ACC112 (cell line): Measurements from ENCODE around the gene EVI5L.

ENCODE experiments used
- H2AFZ ChIP-seq: fragments of 200-600 bp; sonication (generic); one replicate; pipeline ENCODE4 v1.6.0; 2017; ENCODE audit warnings: antibody characterized with exemption, low read length; ENCODE audit not compliant: unreplicated experiment
- H3K27ac ChIP-seq: fragments of 200-600 bp; sonication (generic); 2 replicates; pipeline ENCODE4 v1.5.1; 2014; ENCODE audit warnings: low read depth, mild to moderate bottlenecking, antibody characterized with exemption, low read length, moderate library complexity
- H3K27me3 ChIP-seq: fragments of 200-600 bp; sonication (generic); 2 replicates; pipeline ENCODE4 v1.6.1; 2014; ENCODE audit warnings: mild to moderate bottlenecking, antibody characterized with exemption, low read length, moderate library complexity, mixed read lengths; ENCODE audit not compliant: insufficient read depth
- H3K36me3 ChIP-seq: fragments of 200-600 bp; sonication (generic); 2 replicates; pipeline ENCODE4 v1.6.1; 2016; ENCODE audit warnings: mild to moderate bottlenecking, antibody characterized with exemption, low read length, moderate library complexity, mixed read lengths; ENCODE audit not compliant: insufficient read depth
- H3K4me1 ChIP-seq: fragments of 200-600 bp; sonication (generic); one replicate; pipeline ENCODE4 v1.6.1; 2016; ENCODE audit warnings: low read length, mixed read lengths; ENCODE audit not compliant: insufficient read depth, unreplicated experiment, control insufficient read depth
- H3K4me3 ChIP-seq: fragments of 200-600 bp; sonication (generic); 2 replicates; pipeline ENCODE4 v1.5.1; 2014; ENCODE audit warnings: mild to moderate bottlenecking, low read depth, low read length
- H3K79me2 ChIP-seq: fragments of 200-600 bp; sonication (generic); one replicate; pipeline ENCODE4 v1.6.0; 2016; ENCODE audit warnings: low read length; ENCODE audit not compliant: control insufficient read depth, unreplicated experiment, insufficient read depth

Gene EVI5L

DNA sequence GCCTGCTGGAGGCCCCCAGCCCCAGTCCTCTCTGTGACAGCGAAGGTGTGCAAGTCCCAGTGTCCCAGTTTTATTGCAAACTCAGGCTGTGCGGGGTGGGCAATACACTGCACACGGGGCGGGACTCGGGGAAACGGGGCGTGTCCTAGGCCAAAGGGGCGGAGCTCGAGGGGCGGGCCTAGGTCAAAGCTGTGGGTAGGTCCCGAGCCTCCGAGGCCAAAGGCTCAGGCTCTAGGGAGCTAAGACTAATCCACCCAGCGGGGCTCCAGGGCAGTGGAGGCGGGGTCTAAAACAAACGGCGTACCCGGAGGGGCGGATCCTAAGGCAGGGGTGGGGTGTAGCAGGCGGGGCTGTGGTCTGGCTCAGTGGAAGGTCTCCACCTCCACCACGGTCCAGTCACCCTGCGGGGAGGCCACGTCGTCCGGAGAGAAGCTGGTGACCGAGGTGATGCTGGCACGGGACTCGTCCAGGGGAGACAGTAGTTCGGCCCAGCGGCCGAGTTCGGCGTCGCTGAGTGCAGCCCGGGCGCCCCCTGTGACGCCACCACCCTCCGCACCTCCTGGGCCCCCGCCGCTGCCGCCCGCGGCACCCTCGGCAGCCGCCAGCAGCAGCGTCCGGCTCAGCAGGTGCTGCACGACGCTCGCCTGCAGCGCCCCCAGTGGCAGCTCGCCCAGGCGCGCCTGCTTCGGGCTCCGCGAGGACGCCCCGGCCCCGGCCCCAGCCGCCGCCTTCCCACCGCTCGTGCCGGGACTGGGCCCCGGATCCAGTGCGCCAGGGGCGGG is 38.8 kb downstream of the EVI5L start:
- H2AFZ ChIP-seq: peak overlapping the region; percentile 38
- H3K4me3 ChIP-seq: peak overlapping the region; percentile 68
- H3K79me2 ChIP-seq: no peaks in the 10 kb centered on the region
- H3K36me3 ChIP-seq: no peaks in the 10 kb centered on the region
- no peak overlapping the region for H3K27ac ChIP-seq
- H3K27me3 ChIP-seq: peaks cover 13% of the 10 kb centered on the region
- no peaks in the 10 kb centered on the region for H3K4me1 ChIP-seq

GRCh38 chr19:7869453-7869909 is 39.5 kb downstream of the EVI5L start:
- Histone ChIP-seq H2AFZ (no peak overlapping the region), H3K36me3 (no peaks in the 10 kb centered on the region), H3K27ac (no peak overlapping the region), H3K4me1 (no peaks in the 10 kb centered on the region), H3K4me3 (peak overlapping the region; percentile 68), H3K79me2 (no peaks in the 10 kb centered on the region), H3K27me3 (peaks cover 18% of the 10 kb centered on the region)

DNA sequence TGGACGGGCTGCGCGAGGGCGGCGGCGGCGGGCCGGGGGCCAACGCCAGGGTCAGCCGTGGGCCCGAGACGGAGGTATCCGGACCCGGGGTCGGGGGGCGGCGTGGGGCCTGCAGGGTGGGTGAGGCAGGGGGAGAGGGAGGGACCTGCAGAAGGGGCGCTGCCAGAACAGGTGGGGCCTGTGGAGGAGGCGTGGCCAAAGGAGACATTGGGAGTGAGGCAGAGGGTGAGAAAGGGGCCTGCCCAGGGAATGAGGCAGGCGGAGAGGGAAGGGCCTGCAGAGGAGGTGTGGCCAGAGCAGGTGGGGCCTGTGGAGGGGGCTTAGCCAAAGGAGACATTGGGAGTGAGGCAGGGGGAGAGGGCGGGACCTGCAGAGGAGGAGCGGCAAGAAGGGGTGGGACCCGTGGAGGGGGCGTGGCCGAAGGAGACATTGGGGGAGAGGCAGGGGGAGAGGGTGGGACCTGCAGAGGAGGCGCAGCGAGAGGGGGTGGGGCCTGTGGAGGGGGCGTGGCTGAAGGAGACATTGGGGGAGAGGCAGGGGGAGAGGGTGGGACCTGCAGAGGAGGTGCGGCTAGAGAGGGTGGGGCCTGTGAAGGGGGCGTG is 40.0 kb downstream of the EVI5L start:
- Histone ChIP-seq H3K4me1 (no peaks in the 10 kb centered on the region), H3K27ac (no peak overlapping the region), H3K36me3 (no peaks in the 10 kb centered on the region), H3K79me2 (no peaks in the 10 kb centered on the region), H2AFZ (no peak overlapping the region), H3K27me3 (peaks cover 23% of the 10 kb centered on the region), H3K4me3 (peak overlapping the region; percentile 68)

DNA sequence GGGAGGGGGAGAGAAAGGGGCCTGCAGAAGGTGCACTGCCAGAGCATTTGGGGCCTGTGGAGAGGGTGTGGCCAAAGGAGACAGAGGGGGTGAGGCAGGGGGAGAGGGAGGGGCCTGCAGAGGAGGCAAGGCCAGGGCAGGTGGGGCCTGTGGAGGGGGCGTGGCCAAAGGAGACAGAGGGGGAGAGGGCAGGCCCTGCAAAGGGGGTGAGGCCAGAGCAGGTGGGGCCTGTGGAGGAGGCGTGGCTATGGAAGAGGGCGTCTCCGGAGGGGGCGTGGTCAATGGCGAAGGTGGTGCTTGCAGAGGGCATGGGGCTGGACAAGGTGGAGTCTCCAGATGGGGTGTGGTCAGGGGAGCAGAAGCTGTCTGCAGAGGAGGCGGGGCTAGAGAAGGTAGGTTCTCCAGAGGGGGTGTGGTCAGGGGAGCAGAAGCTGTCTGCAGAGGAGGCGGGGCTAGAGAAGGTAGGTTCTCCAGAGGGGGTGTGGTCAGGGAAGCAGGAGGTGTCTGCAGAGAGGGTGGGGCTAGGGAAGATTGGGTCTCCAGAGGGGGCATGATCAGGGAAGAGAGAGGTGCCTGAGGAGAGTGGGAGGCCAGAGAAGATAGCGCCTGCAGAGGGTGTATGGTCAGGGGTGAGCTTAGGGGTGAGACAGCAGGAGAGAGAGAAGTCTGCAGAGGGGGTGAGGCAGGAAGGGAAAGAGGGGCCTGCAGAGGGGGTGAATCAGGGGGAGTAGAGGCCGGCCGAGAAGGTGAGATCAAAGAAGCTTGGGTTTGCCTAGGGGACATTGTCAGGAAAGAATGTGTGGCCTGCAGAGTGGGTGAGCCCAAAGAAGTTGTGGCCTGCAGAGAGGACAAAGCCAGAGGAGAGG is 40.8 kb downstream of the EVI5L start:
- Histone ChIP-seq H3K27ac (no peak overlapping the region), H3K27me3 (peaks cover 23% of the 10 kb centered on the region), H3K4me1 (no peaks in the 10 kb centered on the region), H3K36me3 (no peaks in the 10 kb centered on the region), H3K4me3 (no peak overlapping the region), H2AFZ (no peak overlapping the region), H3K79me2 (no peaks in the 10 kb centered on the region)

GRCh38 chr19:7871437-7872305 is 41.7 kb downstream of the EVI5L start:
- H3K4me1 ChIP-seq: no peaks in the 10 kb centered on the region
- H3K27me3 ChIP-seq: peaks cover 23% of the 10 kb centered on the region
- no peaks in the 10 kb centered on the region for H3K36me3 ChIP-seq
- H3K4me3 ChIP-seq: peak overlapping the region; percentile 66
- H3K79me2 ChIP-seq: no peaks in the 10 kb centered on the region
- no peak overlapping the region for H2AFZ ChIP-seq
- H3K27ac ChIP-seq: no peak overlapping the region

DNA sequence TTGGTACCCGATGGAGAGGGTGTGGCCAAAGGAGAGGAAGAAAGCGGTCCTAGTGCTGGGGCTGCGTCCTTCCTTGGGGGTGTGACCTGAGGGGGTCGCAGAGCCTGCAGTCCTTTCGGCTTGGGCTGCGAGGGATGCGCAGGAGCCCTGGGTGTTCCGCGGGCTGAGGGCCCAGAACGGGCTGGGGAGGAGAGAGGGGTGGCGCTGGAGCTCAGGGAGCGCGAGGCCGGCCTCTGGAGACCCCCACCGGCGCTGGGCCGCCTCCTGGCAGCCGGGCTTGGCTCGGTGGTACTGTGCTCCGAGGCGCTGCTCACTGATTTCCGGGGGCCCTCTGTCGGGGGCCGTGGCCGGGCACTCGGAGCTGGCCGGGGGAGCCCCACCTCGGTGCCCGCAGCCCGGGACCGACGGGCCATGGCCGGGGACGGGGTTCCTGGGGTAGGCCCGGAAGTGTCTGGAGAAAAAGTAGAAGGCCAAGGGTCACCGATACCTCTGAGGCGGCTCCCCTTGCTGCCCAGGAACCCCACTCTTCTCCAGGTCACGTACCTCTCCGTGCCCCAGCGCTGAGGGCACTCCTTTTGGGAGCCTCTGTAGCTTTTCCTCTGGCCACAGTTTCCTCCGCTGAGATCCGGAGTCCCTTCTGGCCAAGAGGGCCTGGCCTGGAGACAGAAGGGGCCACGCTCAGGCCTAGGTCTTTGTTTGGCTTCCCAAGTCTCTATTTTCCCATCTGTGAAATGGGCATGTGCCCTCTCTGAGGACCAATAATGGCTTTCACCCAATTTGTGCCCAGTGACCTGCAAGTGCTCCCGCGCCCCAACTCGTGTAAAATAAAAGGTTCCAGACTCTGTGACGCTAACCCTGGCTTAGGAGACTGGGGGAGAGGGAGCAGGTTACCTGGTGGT is 42.5 kb downstream of the EVI5L start:
- Histone ChIP-seq H3K79me2 (no peaks in the 10 kb centered on the region), H3K4me3 (no peak overlapping the region), H3K27ac (no peak overlapping the region), H2AFZ (no peak overlapping the region), H3K4me1 (no peaks in the 10 kb centered on the region), H3K36me3 (no peaks in the 10 kb centered on the region), H3K27me3 (peaks cover 23% of the 10 kb centered on the region)

- H3K27ac ChIP-seq: no peak overlapping the region
- no peaks in the 10 kb centered on the region for H3K79me2 ChIP-seq
- H3K36me3 ChIP-seq: no peaks in the 10 kb centered on the region
- no peak overlapping the region for H2AFZ ChIP-seq
- H3K27me3 ChIP-seq: peaks cover 23% of the 10 kb centered on the region
- H3K4me3 ChIP-seq: no peak overlapping the region
- no peaks in the 10 kb centered on the region for H3K4me1 ChIP-seq
These were observed 43.5 kb downstream of the EVI5L start for GRCh38 chr19:7873304-7874075.

- Histone ChIP-seq H2AFZ (no peak within 1 kb of the TSS), H3K27ac (no peak within 1 kb of the TSS), H3K36me3 (no peaks in the 10 kb centered on the region), H3K79me2 (no peaks in the 10 kb centered on the region), H3K4me1 (no peaks in the 10 kb centered on the region), H3K4me3 (no peak within 1 kb of the TSS), H3K27me3 (peaks cover 23% of the 10 kb centered on the region)
These were observed 44.3 kb downstream of the EVI5L start, which contains the start of gene PRR36 for GRCh38 chr19:7874076-7874896. Gene PRR36, minus strand, starts transcription at chr19:7874390. Its CDS starts 701 bp downstream, at chr19:7873689.
